Measurements from ENCODE around the gene PRAF2.

The PRAF2 gene

DNA sequence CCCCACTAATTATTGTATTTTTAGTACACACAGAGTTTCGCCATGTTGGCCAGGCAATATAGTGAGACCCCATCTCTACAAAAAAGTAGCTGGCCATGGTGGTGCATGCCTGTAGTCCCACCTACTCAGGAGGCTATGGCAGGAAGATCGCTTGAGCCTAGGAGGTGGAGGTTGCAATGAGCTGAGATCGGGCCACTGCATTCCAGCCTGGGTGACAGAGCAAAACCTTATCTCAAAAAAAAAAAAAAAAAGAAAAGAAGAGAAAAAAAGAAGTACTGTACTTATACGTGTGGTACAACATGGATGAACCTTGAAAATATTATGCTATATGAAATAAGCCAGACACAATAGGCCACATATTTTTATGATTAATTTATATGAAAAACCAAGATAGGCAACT, 15.8 kb upstream of the PRAF2 start:
- H3K36me3 ChIP-seq (replicated peaks; ENCODE audit: low read depth, low read length): no peaks in the 10 kb centered on the region
- no peaks in the 10 kb centered on the region for H3K79me2 ChIP-seq (ENCODE audit: low read length)
- no peaks in the 10 kb centered on the region for H3K4me1 ChIP-seq (ENCODE audit: low read length)
- no peak overlapping the region for H3K4me3 ChIP-seq (ENCODE audit: low read length)
- TF ChIP-seq, protein P1, sequence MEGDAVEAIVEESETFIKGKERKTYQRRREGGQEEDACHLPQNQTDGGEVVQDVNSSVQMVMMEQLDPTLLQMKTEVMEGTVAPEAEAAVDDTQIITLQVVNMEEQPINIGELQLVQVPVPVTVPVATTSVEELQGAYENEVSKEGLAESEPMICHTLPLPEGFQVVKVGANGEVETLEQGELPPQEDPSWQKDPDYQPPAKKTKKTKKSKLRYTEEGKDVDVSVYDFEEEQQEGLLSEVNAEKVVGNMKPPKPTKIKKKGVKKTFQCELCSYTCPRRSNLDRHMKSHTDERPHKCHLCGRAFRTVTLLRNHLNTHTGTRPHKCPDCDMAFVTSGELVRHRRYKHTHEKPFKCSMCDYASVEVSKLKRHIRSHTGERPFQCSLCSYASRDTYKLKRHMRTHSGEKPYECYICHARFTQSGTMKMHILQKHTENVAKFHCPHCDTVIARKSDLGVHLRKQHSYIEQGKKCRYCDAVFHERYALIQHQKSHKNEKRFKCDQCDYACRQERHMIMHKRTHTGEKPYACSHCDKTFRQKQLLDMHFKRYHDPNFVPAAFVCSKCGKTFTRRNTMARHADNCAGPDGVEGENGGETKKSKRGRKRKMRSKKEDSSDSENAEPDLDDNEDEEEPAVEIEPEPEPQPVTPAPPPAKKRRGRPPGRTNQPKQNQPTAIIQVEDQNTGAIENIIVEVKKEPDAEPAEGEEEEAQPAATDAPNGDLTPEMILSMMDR (IDR thresholded peaks at IDR 0.05; ENCODE audit: low read depth, low read length): no peak
- TF ChIP-seq EZH2phosphoT487 (IDR thresholded peaks at IDR 0.05; ENCODE audit: low read depth): no peak
- H3K4me2 ChIP-seq (ENCODE audit: low read length): no peak overlapping the region
- H4K20me1 ChIP-seq (ENCODE audit: insufficient read depth, low read length): no peaks in the 10 kb centered on the region
- H3K27ac ChIP-seq (ENCODE audit: low read length): no peak overlapping the region
- H2AFZ ChIP-seq (ENCODE audit: low read depth, low read length): no peak overlapping the region
- no peak overlapping the region for H3K9ac ChIP-seq (ENCODE audit: low read length)
- no peaks in the 10 kb centered on the region for H3K9me3 ChIP-seq (ENCODE audit: insufficient read depth, low read length)
- no peaks in the 10 kb centered on the region for H3K27me3 ChIP-seq (ENCODE audit: low read depth, low read length)

DNA sequence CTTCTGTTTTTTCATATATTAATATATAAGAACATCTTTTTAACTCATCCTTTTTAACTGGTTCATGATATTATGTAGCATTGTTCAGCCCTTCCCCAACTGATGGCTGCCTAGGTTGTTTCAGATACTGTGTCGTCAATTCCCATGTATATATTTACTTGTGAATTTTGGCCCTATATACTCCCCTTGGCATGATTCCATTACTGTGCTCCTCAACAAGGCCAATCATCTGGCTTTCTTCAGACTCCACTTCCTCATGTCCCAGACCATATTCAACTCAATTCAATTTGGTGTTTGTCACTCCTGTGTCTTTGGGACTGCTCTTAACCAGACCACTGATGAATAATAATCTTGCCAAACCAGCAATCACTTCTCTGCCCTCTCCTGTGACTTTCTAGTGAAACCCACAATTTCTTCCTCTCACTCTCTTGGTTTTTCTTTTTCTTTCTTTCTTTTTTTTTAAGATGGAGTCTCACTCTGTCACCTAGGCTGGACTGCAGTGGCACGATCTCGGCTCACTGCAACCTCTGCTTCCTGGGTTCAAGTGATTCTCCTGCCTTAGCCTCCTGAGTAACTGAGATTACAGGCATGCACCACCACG, 8.6 kb upstream of the PRAF2 start:
- no peak overlapping the region for H3K4me2 ChIP-seq (ENCODE audit: low read length)
- H3K9ac ChIP-seq (ENCODE audit: low read length): no peak overlapping the region
- no peaks in the 10 kb centered on the region for H3K27me3 ChIP-seq (ENCODE audit: low read depth, low read length)
- H3K4me3 ChIP-seq (ENCODE audit: low read length): no peak overlapping the region
- no peak overlapping the region for H2AFZ ChIP-seq (ENCODE audit: low read depth, low read length)
- no peak overlapping the region for H3K27ac ChIP-seq (ENCODE audit: low read length)
- H3K4me1 ChIP-seq (ENCODE audit: low read length): peaks cover 7% of the 10 kb centered on the region
- TF ChIP-seq EZH2phosphoT487 (IDR thresholded peaks at IDR 0.05; ENCODE audit: low read depth): no peak
- TF ChIP-seq, protein P1 (IDR thresholded peaks at IDR 0.05; ENCODE audit: low read depth, low read length): no peak
- no peaks in the 10 kb centered on the region for H3K79me2 ChIP-seq (ENCODE audit: low read length)
- H3K36me3 ChIP-seq (replicated peaks; ENCODE audit: low read depth, low read length): no peaks in the 10 kb centered on the region
- H4K20me1 ChIP-seq (ENCODE audit: insufficient read depth, low read length): no peaks in the 10 kb centered on the region
- no peaks in the 10 kb centered on the region for H3K9me3 ChIP-seq (ENCODE audit: insufficient read depth, low read length)

DNA sequence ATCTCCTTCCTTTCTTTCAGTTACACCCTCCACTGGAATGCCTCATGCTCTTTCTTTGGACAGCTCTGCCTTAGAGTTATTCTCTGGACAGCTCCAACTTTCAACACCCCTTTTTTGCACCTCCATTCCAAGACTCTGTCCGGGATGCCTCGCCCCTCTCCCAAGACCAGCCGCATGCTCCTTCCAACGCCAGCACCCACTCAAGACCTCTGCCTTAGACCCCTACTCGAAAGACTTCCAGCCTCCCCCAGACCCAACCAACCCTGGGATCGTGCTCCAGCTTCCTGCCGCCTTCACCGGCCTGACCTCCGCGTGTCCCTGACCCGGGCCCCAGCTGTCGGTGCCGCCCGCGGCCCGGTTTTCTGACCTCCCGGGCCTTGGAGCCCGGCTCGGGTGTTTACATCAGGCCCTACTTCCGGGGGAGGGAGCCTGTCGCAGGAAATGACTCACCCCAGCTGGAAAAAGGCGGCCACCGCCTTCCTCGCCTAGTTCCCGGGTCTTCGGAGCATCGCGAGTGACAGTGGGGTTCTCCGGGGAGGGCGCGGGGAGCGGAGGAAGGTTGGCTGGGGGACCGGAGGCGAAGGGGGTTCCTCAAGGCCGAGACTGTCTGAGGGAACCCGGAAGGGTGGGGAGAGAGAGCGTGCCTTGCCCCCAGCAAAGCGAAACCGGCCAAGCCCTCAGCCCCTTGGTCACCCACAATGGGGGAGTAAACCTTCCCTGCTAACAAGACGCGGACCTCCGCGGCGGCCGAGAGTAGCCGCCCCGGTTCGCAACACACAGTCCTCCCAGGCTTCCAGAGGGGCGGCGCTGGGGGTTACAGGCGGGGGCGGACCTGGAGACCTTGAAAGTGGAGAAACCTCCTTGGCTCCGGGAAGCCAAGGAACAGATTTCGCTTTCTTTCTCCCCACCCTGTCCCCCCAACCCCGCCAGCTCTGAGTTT, 6.0 kb upstream of the PRAF2 start, which contains the start of gene WDR45:
WDR45 (minus strand) TSS at position 399 of the 940 bp plus-strand sequence. CDS start 1,792 bp downstream, outside the sequence.
- H3K36me3 ChIP-seq (replicated peaks; ENCODE audit: low read depth, low read length): no peaks in the 10 kb centered on the region
- H2AFZ ChIP-seq (ENCODE audit: low read depth, low read length): peak within 1 kb of the TSS; percentile 51; the same call in 1 of the 2 replicates

More for the DNA sequence above, 6.0 kb upstream of the PRAF2 start, which contains the start of gene WDR45:
- Histone ChIP-seq H3K9me3 (ENCODE audit: insufficient read depth, low read length) (no peaks in the 10 kb centered on the region), H3K4me2 (ENCODE audit: low read length) (peak within 1 kb of the TSS; percentile 87), H3K4me3 (ENCODE audit: low read length) (peak within 1 kb of the TSS; percentile 80), H3K27me3 (ENCODE audit: low read depth, low read length) (no peaks in the 10 kb centered on the region), H3K9ac (ENCODE audit: low read length) (peak within 1 kb of the TSS; percentile 78), H3K79me2 (ENCODE audit: low read length) (no peaks in the 10 kb centered on the region), H3K4me1 (ENCODE audit: low read length) (peaks cover 7% of the 10 kb centered on the region), H3K27ac (ENCODE audit: low read length) (peak within 1 kb of the TSS; percentile 46), H4K20me1 (ENCODE audit: insufficient read depth, low read length) (no peaks in the 10 kb centered on the region)
- no peak for TF ChIP-seq EZH2phosphoT487 (IDR thresholded peaks at IDR 0.05; ENCODE audit: low read depth)
- TF ChIP-seq, protein P1 (IDR thresholded peaks at IDR 0.05; ENCODE audit: low read depth, low read length): no peak

Measured in OCI-LY3 (cell line).